CD8-positive, alpha-beta memory T cell (primary cell): Measurements from ENCODE around the gene ZNF311. TPM values are rescaled to one million over a fixed set of nuclear protein-coding genes. Genes with fewer than 3 reads are reported as not detected.

Experiments
- CTCF ChIA-PET: fragments of 350-600 bp; sonication (Branson Sonifier 250); formaldehyde crosslinking; loops from one replicate; lab custom pipeline; 2021; ENCODE audit warnings: antibody characterized with exemption; lab: Charles Lee
- POLR2A ChIA-PET: fragments of 350-600 bp; sonication (Branson Sonifier 250); formaldehyde crosslinking; loops from one replicate; lab custom pipeline; 2021; ENCODE audit warnings: antibody characterized with exemption; lab: Charles Lee
- DNase-seq, 5 donors: peaks; one replicate each; pipeline versions ENCODE4 v3.0.0 to v3.0.0-alpha.2; 2020 to 2022; ENCODE audit warnings: mixed read lengths in 1 of 5
- H3K27ac ChIP-seq: one replicate; pipeline ENCODE4 v1.7.0; 2013; ENCODE audit warnings: low read depth, mild to moderate bottlenecking, low read length, moderate library complexity
- H3K27me3 ChIP-seq: 2 replicates; pipeline ENCODE4 v1.7.0; 2013; ENCODE audit warnings: low read length, mild to moderate bottlenecking; ENCODE audit not compliant: insufficient read depth, poor library complexity, severe bottlenecking
- H3K36me3 ChIP-seq: 2 replicates; pipeline ENCODE4 v1.7.0; 2013; ENCODE audit warnings: mild to moderate bottlenecking, low read length, moderate library complexity; ENCODE audit not compliant: insufficient read depth
- H3K4me1 ChIP-seq: 2 replicates; pipeline ENCODE4 v1.7.0; 2013; ENCODE audit warnings: mild to moderate bottlenecking, low read length, moderate library complexity; ENCODE audit not compliant: insufficient read depth
- H3K4me3 ChIP-seq: 2 replicates; pipeline ENCODE4 v1.7.0; 2013; ENCODE audit warnings: mild to moderate bottlenecking, low read length
- H3K9me3 ChIP-seq: 2 replicates; pipeline ENCODE4 v1.7.0; 2013; ENCODE audit warnings: mild to moderate bottlenecking, low read length
- H3K27ac Mint-ChIP-seq, 8 donors: one replicate each; pipeline ENCODE4 v1.8.0; 2020 to 2021; ENCODE audit warnings: mixed read lengths in 8 of 8, mild to moderate bottlenecking in 6 of 8, inconsistent platforms in 3 of 8, moderate library complexity in 3 of 8
- H3K27me3 Mint-ChIP-seq, 2 donors: one replicate each; pipeline ENCODE4 v1.8.0; 2020 to 2021; ENCODE audit warnings: mixed read lengths in 2 of 2, mild to moderate bottlenecking in 1 of 2, moderate library complexity in 1 of 2
- H3K36me3 Mint-ChIP-seq, 3 donors: one replicate each; pipeline ENCODE4 v1.8.0; 2020 to 2021; ENCODE audit warnings: mixed read lengths in 3 of 3, inconsistent platforms in 1 of 3, mild to moderate bottlenecking in 1 of 3
- H3K4me1 Mint-ChIP-seq, 3 donors: one replicate each; pipeline ENCODE4 v1.8.0; 2020 to 2021; ENCODE audit warnings: mixed read lengths in 3 of 3, inconsistent platforms in 1 of 3, mild to moderate bottlenecking in 1 of 3
- H3K4me3 Mint-ChIP-seq, 7 donors: one replicate each; pipeline ENCODE4 v1.8.0; 2020 to 2021; ENCODE audit warnings: mixed read lengths in 7 of 7, mild to moderate bottlenecking in 6 of 7, moderate library complexity in 4 of 7, inconsistent platforms in 2 of 7
- H3K9me3 Mint-ChIP-seq, 5 donors: one replicate each; pipeline ENCODE4 v1.8.0; 2020 to 2022; ENCODE audit warnings: mixed read lengths in 5 of 5, mild to moderate bottlenecking in 3 of 5, moderate library complexity in 2 of 5, inconsistent platforms in 1 of 5
- polyA plus RNA-seq: library from polyadenylated mRNA; unstranded; fragments of 300-500 nt; fragmentation: Illumina TruSeq; gene quantifications from one replicate; pipeline ENCODE4 v1.2.3, GENCODE V29; 2021
- total RNA-seq, 2 experiments: library from RNA; stranded (reverse); gene quantifications; one replicate each; pipeline ENCODE4 v1.2.3, GENCODE V29; 2021

Gene ZNF311
- total and polyA plus RNA-seq, 3 experiments from 2014 or later, result 0.66 to 0.73 TPM; not detected in 1

DNA sequence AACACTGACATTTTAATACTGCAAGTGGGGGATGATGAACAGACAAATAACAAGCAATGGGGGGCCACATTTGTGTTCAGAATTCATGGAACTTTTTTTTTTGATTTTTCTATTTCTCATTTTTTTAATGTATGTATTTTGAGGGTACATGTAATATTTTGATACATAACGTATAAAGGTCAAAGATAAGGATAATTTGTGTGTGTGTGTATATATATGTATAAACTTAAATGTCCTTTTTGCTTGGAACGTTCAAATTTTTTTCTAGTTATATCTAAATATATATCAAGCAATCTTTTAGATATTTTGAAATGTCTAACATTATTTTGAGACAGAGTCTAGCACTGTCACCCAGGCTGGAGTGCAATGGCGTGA lies 12.3 kb upstream of the ZNF311 start:
- CTCF ChIA-PET, result interaction anchor here (3.7 kb wide), 1 partner anchor 179 kb away, joined by 18 read pairs; no protein-coding TSS in a partner anchor
- Mint-ChIP-seq H3K9me3 (no peaks in the 10 kb centered on the region), H3K4me3 (peak overlapping the region in 4 of 7 donors; percentile 84 to 88 (median 86)), H3K36me3 (peaks cover 0 to 5% (median 0%) of the 10 kb centered on the region in 3 donors), H3K4me1 (peaks cover 12 to 17% (median 17%) of the 10 kb centered on the region in 3 donors), H3K27me3 (peaks cover 27 to 50% of the 10 kb centered on the region in 2 donors), H3K27ac (peak overlapping the region in 2 of 8 donors; percentile 35 to 57)
- H3K36me3 ChIP-seq, result no peaks in the 10 kb centered on the region
- H3K4me3 ChIP-seq, result no peak overlapping the region
- H3K9me3 ChIP-seq, result no peaks in the 10 kb centered on the region
- no peak overlapping the region for H3K27ac ChIP-seq
- DNase-seq, result no peak
- H3K4me1 ChIP-seq, result peaks cover 7% of the 10 kb centered on the region
- H3K27me3 ChIP-seq, result no peaks in the 10 kb centered on the region
- POLR2A ChIA-PET, result interaction anchor here (3.2 kb wide), 1 partner anchor 179 kb away, joined by 13 read pairs; no protein-coding TSS in a partner anchor

DNA sequence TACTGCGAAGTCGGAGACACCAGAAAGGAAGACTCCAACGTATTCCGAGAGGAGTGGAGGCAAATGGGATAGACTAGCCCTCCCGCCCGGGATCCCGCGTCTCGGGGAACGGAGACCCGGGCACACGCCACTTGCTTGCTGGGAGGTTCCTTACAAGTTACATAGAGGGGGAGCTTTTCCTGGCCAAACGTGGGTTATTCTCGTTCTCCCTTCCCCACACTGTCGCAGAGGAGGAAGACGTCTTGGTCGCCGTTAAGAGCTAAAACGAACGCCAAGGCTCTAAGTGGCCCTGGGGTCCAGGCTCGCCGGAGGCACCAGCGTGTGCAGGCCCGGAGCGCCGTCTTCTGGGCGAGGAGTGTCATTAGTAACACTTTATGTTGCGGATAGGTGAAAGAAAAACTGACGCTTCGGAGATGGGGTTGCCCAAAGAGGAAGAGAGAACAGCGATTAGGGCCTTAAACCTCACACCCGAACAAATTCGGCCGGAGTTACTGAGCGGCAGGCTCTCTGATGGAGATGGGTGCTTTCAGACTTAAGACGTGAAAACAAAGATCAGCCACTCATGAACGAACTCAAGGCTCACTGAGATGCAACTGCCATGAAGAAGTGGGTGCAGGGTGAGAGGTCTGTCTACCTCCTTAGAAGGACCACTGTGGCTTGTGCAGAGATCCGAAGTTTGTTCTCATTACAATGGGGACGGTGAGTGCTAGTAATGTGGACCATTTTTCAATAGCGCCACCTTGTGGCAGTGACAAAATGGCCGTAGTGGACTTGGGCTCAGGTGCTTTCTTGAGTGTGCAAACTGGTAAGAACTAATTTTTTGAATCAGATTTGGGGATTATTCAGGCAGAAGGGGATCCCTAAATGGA lies 11.7 kb upstream of the ZNF311 start:
- peak; percentile 70 to 87 (median 77) for DNase-seq
- H3K9me3 Mint-ChIP-seq, result no peaks in the 10 kb centered on the region
- H3K27me3 ChIP-seq, result no peaks in the 10 kb centered on the region
- H3K27me3 Mint-ChIP-seq, result peaks cover 21 to 49% of the 10 kb centered on the region in 2 donors
- peak overlapping the region; percentile 80 to 91 (median 86) for H3K4me3 Mint-ChIP-seq
- CTCF ChIA-PET, result interaction anchor here (0.6 to 5.3 kb wide), 32 partner anchors 10 to 637 kb away, joined by 3 to 153 read pairs (median 4); partner anchors contain the start of gene TRIM27
- POLR2A ChIA-PET, result interaction anchor here (1.0 to 3.2 kb wide), 2 partner anchors 121 to 179 kb away, joined by 3 to 13 read pairs; no protein-coding TSS in a partner anchor
- H3K4me3 ChIP-seq, result peak overlapping the region; percentile 84
- H3K4me1 ChIP-seq, result peaks cover 12% of the 10 kb centered on the region
- no peaks in the 10 kb centered on the region for H3K9me3 ChIP-seq
- peak overlapping the region; percentile 24 to 84 (median 73) for H3K27ac Mint-ChIP-seq
- H3K27ac ChIP-seq, result peak overlapping the region; percentile 28
- no peaks in the 10 kb centered on the region for H3K36me3 ChIP-seq
- H3K36me3 Mint-ChIP-seq, result peaks cover 0 to 5% (median 0%) of the 10 kb centered on the region in 3 donors
- H3K4me1 Mint-ChIP-seq, result peaks cover 12 to 21% (median 19%) of the 10 kb centered on the region in 3 donors

DNA sequence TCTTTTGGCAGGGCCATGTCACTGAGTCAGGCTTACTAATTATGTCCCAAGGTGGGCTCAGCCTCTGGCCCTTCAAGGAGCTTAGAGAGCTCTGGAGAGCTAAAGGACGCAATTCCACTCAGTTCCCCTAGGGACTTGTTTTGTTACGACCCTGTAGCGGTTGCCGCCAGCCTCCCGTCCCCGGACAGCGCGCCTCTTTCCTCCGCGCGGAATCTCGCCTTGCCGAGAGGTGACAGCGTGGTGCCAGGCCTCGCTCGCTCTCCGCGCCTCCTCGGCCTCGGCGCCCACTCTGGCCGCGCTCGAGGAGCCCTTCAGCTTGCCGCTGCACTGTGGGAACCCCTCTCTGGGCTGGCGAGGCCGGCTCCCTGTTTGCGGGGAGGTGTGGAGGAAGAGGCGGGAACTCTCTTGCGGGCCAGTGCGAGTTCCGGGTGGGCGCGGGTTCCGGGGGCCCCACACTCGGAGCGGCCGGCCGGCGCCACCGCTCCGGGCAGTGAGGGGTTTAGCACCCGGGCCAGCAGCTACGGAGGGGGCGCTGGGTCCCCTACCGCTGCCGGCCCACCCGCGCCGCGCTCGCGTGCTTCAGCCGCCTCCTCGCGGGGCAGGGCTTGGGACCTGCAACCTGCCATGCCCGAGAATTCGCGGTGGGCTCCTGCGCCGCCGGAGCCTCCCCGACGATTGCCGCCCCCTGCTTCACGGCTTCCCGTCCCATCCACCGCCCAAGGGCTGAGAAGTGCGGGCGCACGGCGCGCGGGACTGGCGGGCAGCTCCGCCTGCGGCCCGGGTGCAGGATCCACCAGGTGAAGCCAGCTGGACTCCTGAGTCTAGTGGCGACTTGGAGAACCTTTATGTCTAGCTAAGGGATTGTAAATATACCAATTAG lies 9.9 kb upstream of the ZNF311 start:
- H3K4me3 Mint-ChIP-seq, result peak overlapping the region in 2 of 7 donors; percentile 44 to 86
- peaks cover 17 to 29% (median 28%) of the 10 kb centered on the region in 3 donors for H3K4me1 Mint-ChIP-seq
- Histone ChIP-seq H3K27me3 (no peaks in the 10 kb centered on the region), H3K4me3 (no peak overlapping the region), H3K27ac (no peak overlapping the region), H3K9me3 (no peaks in the 10 kb centered on the region), H3K4me1 (peaks cover 13% of the 10 kb centered on the region), H3K36me3 (no peaks in the 10 kb centered on the region)
- ChIA-PET POLR2A (interaction anchor here (3.2 kb wide), 1 partner anchor 177 kb away, joined by 13 read pairs; no protein-coding TSS in a partner anchor), CTCF (interaction anchor here (1.1 to 5.3 kb wide), 13 partner anchors 16 to 328 kb away, joined by 3 to 153 read pairs (median 6); no protein-coding TSS in a partner anchor)
- H3K27me3 Mint-ChIP-seq, result peaks cover 30 to 49% of the 10 kb centered on the region in 2 donors
- peak in 1 of 5 donors; percentile 26 for DNase-seq
- H3K27ac Mint-ChIP-seq, result no peak overlapping the region
- H3K9me3 Mint-ChIP-seq, result peaks cover 0 to 3% (median 0%) of the 10 kb centered on the region in 5 donors
- peaks cover 0 to 7% (median 0%) of the 10 kb centered on the region in 3 donors for H3K36me3 Mint-ChIP-seq

DNA sequence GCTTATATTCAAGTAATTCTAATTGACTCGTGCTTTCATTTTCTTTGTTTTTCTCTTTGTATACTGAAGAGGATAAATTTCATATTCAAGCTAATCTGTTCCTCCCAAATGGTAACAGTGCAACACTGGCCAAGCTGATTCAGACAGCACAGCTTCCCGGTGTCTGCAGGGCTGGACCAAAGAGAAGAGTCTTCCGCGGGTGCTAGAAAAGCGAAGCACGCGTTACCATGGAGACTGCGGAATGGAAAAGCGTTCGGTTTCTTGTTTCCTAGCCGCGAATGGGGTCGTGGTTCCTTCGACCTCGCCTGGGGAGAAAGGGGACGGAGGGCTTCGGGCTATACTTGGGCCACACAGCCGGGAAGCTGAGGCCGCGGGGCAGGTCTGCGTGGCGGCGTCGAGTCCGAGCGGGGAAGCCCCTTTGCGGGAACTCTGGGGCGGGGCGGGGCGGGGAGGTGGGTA lies 6.2 kb upstream of the ZNF311 start:
- peak overlapping the region in 7 of 8 donors; percentile 6 to 93 (median 64) for H3K27ac Mint-ChIP-seq
- CTCF ChIA-PET, result interaction anchor here (0.5 to 1.9 kb wide), 3 partner anchors 10 to 606 kb away, joined by 3 to 9 read pairs (median 6); no protein-coding TSS in a partner anchor

DNA sequence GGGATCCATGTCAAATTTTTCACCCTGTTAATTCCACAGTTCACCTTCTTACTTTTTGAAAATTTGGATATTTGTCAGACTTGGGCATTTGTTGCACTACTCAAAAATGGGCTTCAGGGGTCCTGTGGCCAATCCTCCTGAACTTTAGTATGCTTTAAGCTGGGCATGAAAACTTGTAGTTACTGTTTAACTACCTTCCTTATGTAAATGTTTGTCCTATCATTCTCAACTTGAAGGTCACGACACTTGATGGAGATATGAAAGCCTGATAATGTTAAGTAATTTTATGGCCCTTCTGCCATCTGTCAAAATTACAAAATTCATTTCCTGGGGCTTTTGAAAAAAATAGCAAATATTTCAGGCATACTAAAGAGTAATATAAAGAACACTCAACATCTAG lies 4.2 kb upstream of the ZNF311 start:
- H3K9me3 ChIP-seq, result no peaks in the 10 kb centered on the region
- no peak overlapping the region for H3K27ac ChIP-seq
- Mint-ChIP-seq H3K4me3 (no peak overlapping the region), H3K4me1 (peaks cover 18 to 31% (median 27%) of the 10 kb centered on the region in 3 donors), H3K27me3 (peaks cover 51 to 65% of the 10 kb centered on the region in 2 donors), H3K36me3 (peaks cover 0 to 5% (median 2%) of the 10 kb centered on the region in 3 donors), H3K9me3 (peaks cover 0 to 4% (median 1%) of the 10 kb centered on the region in 5 donors), H3K27ac (no peak overlapping the region)
- no peaks in the 10 kb centered on the region for H3K36me3 ChIP-seq
- no peak for DNase-seq
- CTCF ChIA-PET, result no interaction called here
- peaks cover 14% of the 10 kb centered on the region for H3K4me1 ChIP-seq
- POLR2A ChIA-PET, result no interaction called here
- H3K4me3 ChIP-seq, result no peak overlapping the region
- H3K27me3 ChIP-seq, result no peaks in the 10 kb centered on the region

More for the DNA sequence above, 6.2 kb upstream of the ZNF311 start:
- POLR2A ChIA-PET, result interaction anchor here (0.6 kb wide), 1 partner anchor 373 kb away, joined by 3 read pairs; no protein-coding TSS in a partner anchor
- H3K4me1 ChIP-seq, result peaks cover 11% of the 10 kb centered on the region
- peak overlapping the region; percentile 57 to 92 (median 86) for H3K4me3 Mint-ChIP-seq
- H3K9me3 ChIP-seq, result no peaks in the 10 kb centered on the region
- H3K36me3 Mint-ChIP-seq, result peaks cover 0 to 4% (median 0%) of the 10 kb centered on the region in 3 donors
- H3K4me1 Mint-ChIP-seq, result peaks cover 12 to 20% (median 19%) of the 10 kb centered on the region in 3 donors
- no peaks in the 10 kb centered on the region for H3K27me3 ChIP-seq
- H3K27me3 Mint-ChIP-seq, result peaks cover 40 to 63% of the 10 kb centered on the region in 2 donors
- no peaks in the 10 kb centered on the region for H3K36me3 ChIP-seq
- no peak overlapping the region for H3K27ac ChIP-seq
- H3K4me3 ChIP-seq, result peak overlapping the region; percentile 54
- H3K9me3 Mint-ChIP-seq, result peaks cover 0 to 3% (median 0%) of the 10 kb centered on the region in 5 donors
- DNase-seq, result peak; percentile 5 to 69 (median 38)

DNA sequence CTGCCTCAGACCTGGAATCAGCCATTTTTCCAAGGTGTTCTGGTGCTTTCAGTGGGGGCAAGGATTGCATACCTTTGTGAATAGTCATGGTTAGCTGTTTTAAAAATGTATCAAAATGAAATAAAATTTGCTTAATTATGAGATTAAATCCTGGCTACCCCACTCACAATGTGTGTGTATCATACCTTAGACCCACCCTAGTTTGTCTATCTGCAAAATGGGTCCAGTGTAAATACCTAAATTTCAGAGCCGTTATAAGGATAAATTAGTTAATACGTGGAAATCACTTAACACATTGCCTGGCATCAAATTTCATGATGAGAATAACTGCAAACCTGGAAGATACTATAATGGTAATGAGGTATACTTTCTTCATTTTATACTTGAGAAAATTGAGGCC lies 3.0 kb upstream of the ZNF311 start:
- Histone ChIP-seq H3K36me3 (no peaks in the 10 kb centered on the region), H3K4me1 (peaks cover 14% of the 10 kb centered on the region), H3K9me3 (no peaks in the 10 kb centered on the region), H3K27me3 (no peaks in the 10 kb centered on the region), H3K4me3 (no peak overlapping the region), H3K27ac (no peak overlapping the region)
- ChIA-PET CTCF (no interaction called here), POLR2A (no interaction called here)
- peaks cover 0 to 5% (median 2%) of the 10 kb centered on the region in 3 donors for H3K36me3 Mint-ChIP-seq
- DNase-seq, result no peak
- peaks cover 18 to 31% (median 27%) of the 10 kb centered on the region in 3 donors for H3K4me1 Mint-ChIP-seq
- peaks cover 0 to 4% (median 1%) of the 10 kb centered on the region in 5 donors for H3K9me3 Mint-ChIP-seq
- peaks cover 42 to 62% of the 10 kb centered on the region in 2 donors for H3K27me3 Mint-ChIP-seq
- no peak overlapping the region for H3K27ac Mint-ChIP-seq
- no peak overlapping the region for H3K4me3 Mint-ChIP-seq
